Medulla oblongata (tissue), 1 donor: ENCODE measurements around the gene RGR.
"Not testable (repeated sequence)": the region's sequence is repeated elsewhere in the genome, so short reads cannot be mapped to it uniquely, and the experiment has no call there.

ENCODE experiments used
- DNase-seq: peaks from one replicate; pipeline ENCODE4 v3.0.0-alpha.2; 2015; ENCODE audit errors: extremely low spot score

Gene RGR

GRCh38 chr10:84257343-84258020, 12.6 kb downstream of the RGR start:
- no peak for DNase-seq

DNA sequence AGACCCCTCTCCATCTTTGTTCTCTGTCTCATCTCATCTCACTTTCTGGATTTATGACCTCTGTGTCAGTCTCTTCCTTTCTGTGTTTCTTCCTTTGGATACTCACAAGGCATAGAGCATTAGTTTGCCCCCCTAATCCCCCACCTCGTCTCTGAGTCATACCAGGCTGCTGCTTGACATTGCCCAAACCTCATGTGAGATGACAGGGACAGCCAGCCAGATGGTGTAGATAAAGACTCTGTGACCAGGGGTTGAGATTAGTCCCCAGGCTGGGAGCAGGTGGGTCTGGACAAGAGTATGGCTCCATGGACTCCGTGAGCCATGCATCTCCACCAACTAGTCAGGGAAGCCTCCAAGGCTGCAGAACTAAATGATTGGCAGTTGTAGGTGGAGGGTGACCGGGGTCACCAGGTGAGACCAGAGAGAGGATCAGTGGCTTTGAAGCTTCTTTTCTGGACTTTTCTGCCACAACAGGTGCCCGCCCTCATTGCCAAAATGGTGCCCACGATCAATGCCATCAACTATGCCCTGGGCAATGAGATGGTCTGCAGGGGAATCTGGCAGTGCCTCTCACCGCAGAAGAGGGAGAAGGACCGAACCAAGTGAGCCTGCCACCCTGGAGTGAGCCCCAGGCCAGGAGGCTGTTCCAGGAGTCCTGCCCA, 13.3 kb downstream of the RGR start:
- DNase-seq = no peak

DNA sequence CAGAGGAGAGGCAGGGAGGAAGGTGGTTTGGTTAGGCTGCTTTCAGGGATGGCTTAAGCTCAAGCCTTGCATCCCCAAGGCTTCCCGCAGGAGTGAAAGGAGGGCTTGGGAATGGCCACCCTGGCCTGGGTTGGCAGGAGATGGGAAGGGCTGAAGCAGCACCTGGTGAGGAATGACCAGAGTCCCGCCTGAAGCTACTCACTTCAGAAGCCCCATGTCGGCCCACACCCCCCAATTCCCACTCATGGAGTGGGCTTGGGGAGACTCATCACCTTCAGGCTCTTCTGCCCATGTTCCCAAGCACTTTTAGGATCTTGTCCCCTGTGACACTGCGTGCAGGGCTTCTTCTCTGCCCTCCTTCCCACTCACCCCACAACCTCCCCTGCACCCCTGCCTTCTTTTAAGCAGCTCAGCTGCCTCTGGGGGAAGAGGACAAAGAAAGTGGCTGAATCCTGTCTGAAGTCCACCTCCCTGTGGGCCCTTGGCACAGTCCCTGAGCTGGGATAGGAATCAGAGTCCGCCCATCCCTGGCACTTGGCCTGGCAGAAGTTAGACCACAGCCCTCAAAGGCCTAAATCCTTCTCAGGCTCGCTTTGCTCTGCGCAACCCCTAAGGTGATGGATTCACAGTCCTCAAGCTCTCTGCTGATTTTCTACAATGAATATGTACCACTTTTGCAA, 16.5 kb downstream of the RGR start:
- peak; percentile 30 for DNase-seq

GRCh38 chr10:84262190-84262956, 17.5 kb downstream of the RGR start:
- DNase-seq = no peak

GRCh38 chr10:84263716-84264115, 18.9 kb downstream of the RGR start:
- DNase-seq = no peak

- DNase-seq = peak; percentile 80
Observed at GRCh38 chr10:84264611-84265141, 19.8 kb downstream of the RGR start.

GRCh38 chr10:84265418-84265817, 20.6 kb downstream of the RGR start:
- DNase-seq = no peak

GRCh38 chr10:84267503-84268126, 22.8 kb downstream of the RGR start:
- peak; percentile 21 for DNase-seq

DNA sequence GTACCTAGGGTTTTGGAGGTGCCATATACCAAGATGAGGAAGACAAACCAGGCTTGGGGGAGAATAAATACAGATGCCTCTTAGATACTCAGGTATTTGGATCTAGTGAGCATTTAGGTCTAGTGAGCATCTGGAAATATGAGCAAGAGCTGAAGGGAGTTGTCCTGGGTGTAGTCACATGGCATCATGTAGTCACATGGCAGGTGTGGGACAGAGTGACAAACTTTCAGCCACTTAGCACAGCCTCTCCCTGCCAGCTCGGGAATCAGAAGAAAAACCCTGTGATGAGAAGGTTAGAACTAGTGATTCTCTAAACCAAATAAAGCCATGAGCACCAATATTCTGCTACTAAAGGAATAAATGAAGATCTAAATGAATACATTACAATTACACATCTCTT, 24.3 kb downstream of the RGR start:
- DNase-seq = no peak

DNA sequence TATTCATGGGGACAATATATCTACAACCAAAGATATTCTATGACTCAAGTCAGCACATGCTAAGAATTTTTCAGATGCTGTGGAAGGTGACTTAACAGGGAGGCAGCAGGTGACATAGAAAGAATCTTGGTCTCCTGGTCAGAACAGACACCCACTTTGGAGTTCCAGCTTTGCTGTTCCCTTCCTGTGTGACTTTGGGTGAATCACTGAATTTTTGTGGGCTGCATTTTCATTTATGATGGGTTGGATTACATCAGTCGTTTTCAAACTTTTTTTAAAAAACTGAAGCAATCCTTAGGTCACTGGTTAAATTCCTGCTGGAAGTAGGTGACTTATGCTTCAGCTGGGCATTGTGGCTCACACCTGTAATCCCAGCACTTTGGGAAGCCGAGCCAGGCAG, 24.9 kb downstream of the RGR start:
- DNase-seq = no peak

DNA sequence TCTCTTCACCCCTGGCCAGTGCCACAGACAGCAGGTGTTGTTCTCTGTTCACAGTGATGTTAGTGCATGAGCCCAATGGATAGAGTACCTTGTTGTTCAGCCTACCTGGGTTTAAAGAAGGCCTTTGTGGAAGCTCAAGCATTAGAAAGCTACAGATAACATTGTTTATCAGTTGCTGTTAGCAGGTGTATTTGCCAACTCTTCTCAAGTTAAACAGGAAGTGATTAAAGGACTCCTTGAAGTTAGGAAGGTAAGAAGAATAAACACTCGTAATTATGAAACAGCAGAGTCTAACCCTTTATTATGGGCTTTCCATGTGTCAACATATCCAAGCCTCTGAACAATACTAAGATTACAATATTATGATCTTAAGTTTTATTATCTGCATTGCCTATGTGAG, 25.9 kb downstream of the RGR start:
- no peak for DNase-seq

GRCh38 chr10:84279876-84280475, 35.1 kb downstream of the RGR start:
- DNase-seq = not testable (repeated sequence)

- no peak for DNase-seq
Observed at GRCh38 chr10:84286695-84287094, 41.8 kb downstream of the RGR start.

DNA sequence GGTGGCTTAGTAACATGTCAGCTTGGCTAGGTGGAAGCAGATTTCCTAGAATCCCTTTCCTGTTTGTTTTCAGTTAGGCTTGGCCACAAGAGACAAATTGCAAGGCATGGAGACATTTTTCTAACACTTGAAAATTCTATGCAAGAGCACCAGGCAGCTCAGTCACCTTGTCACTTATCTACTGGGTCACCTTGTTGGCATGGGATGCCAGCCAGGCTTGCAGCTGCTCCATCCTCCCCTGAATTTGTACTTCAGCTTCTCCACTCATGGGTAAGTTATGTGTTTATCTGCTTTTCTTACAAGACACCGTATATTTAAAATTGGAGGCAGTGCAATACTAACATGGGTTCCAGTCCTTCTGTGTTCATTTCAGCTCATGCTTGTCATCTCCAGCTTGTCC, 43.3 kb downstream of the RGR start:
- no peak for DNase-seq

GRCh38 chr10:84289521-84290200, 44.8 kb downstream of the RGR start:
- no peak for DNase-seq

- no peak for DNase-seq
Observed at GRCh38 chr10:84290235-84290634, 45.4 kb downstream of the RGR start.

- peak; percentile 9 for DNase-seq
Observed at GRCh38 chr10:84291384-84291783, 46.5 kb downstream of the RGR start.

GRCh38 chr10:84292502-84292901, 47.6 kb downstream of the RGR start:
- DNase-seq = no peak

DNA sequence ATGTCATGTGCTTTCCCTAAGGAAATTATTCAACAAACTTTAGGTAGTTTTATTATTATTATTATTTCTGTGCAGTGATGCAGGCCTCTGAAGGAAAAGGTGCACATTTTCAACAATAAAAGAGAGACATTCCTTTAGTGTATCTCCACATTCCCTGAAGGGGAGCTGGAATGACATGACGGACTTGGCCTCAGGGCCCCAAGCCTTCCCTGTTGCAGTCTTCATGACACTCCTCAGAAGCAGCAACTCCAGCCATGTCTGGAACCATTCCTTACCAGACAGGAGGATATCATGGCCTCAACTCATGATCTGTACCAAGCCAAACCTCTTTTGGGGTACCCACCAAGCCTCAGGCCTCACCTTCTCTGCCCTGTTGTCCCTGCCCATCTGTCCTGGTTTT, 48.3 kb downstream of the RGR start:
- DNase-seq = no peak

DNA sequence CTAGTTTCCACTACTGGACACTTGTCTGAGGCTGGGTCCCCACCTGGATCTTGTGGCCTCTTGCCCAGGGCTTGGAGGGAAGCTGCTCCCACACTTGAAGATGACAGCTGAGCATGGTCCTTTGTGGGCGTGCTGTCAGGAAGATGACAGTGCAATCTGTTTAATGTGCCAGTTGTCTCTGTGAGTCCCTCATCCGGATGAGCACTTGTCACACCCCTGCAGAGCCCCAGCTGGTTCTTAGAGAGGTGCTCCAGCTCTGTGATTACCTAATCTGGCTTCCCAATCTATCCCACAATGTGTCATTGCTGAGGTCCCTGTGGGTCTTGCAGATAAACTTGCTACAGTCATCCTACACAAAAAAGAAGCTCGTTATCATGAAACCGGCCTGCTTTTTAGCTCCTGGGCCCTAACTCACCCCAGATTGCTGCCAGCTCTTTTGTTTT, 48.7 kb downstream of the RGR start:
- DNase-seq = no peak
